Stimulated activated CD8-positive, alpha-beta memory T cell treated with anti-CD3 and anti-CD28 coated beads, Interleukin-2, amount 100 ng/mL, for 48 hours (primary cell): ENCODE results near the gene TRIM37.
"Not testable (repeated sequence)": the region's sequence is repeated elsewhere in the genome, so short reads cannot be mapped to it uniquely, and the experiment has no call there.

Experiments used
- DNase-seq, 2 donors: peaks; one replicate each; pipeline ENCODE4 v3.0.0-alpha.2; 2020; ENCODE audit warnings: low read depth in 2 of 2

Gene TRIM37

GRCh38 chr17:58993311-58993710 lies 113.4 kb downstream of the TRIM37 start:
- no peak for DNase-seq

GRCh38 chr17:58991718-58992331 lies 114.9 kb downstream of the TRIM37 start:
- no peak for DNase-seq

GRCh38 chr17:58989629-58990028 lies 117.1 kb downstream of the TRIM37 start:
- DNase-seq = no peak

- peak in 1 of 2 donors; percentile 5 for DNase-seq
Observed at GRCh38 chr17:58985971-58986370, 120.7 kb downstream of the TRIM37 start.

GRCh38 chr17:58985367-58985766 lies 121.3 kb downstream of the TRIM37 start:
- no peak for DNase-seq

- DNase-seq = no peak
Observed at GRCh38 chr17:58982626-58983025, 124.1 kb downstream of the TRIM37 start.

- DNase-seq = no peak
Observed at GRCh38 chr17:58980706-58981481, 125.8 kb downstream of the TRIM37 start.

GRCh38 chr17:58976541-58976940 lies 130.1 kb downstream of the TRIM37 start:
- DNase-seq = no peak

- DNase-seq = no peak
Observed at GRCh38 chr17:58974354-58974753, 132.3 kb downstream of the TRIM37 start.

- DNase-seq = no peak
Observed at GRCh38 chr17:58970609-58971450, 135.8 kb downstream of the TRIM37 start.

GRCh38 chr17:58969612-58970011 lies 137.1 kb downstream of the TRIM37 start:
- DNase-seq = no peak

GRCh38 chr17:58969156-58969555 lies 137.5 kb downstream of the TRIM37 start:
- DNase-seq = no peak

- no peak for DNase-seq
Observed at GRCh38 chr17:58968426-58969061, 138.1 kb downstream of the TRIM37 start.

GRCh38 chr17:58966208-58966607 lies 140.5 kb downstream of the TRIM37 start:
- no peak for DNase-seq

GRCh38 chr17:58965221-58965620 lies 141.5 kb downstream of the TRIM37 start:
- no peak for DNase-seq

- no peak for DNase-seq
Observed at GRCh38 chr17:58960068-58960467, 146.6 kb downstream of the TRIM37 start.

- DNase-seq = not testable (repeated sequence)
Observed at GRCh38 chr17:58957725-58958073, 149.0 kb downstream of the TRIM37 start.

- no peak for DNase-seq
Observed at GRCh38 chr17:58956997-58957724, 149.5 kb downstream of the TRIM37 start.

GRCh38 chr17:58954358-58954757 lies 152.3 kb downstream of the TRIM37 start:
- DNase-seq = not testable (repeated sequence)

- DNase-seq = no peak
Observed at GRCh38 chr17:58947824-58948223, 158.9 kb downstream of the TRIM37 start.

- DNase-seq = no peak
Observed at GRCh38 chr17:58947411-58947810, 159.3 kb downstream of the TRIM37 start.
